Activated B cell treated with CpG ODN at 0.5 μM for 24 hours (primary cell): ENCODE measurements around the gene STX1B. TPM values are rescaled to one million over a fixed set of nuclear protein-coding genes. Genes with fewer than 3 reads are reported as not detected.
"Not testable (repeated sequence)": the region's sequence is repeated elsewhere in the genome, so short reads cannot be mapped to it uniquely, and the experiment has no call there.

Source experiments
- ATAC-seq: fragments of 200-7000 bp; cut with Tn5 transposase; one replicate; pipeline ENCODE4 v1.10.0; 2021; ENCODE audit warnings: low read depth, mild to moderate bottlenecking, moderate library complexity
- CTCF ChIA-PET: fragments of 350-600 bp; sonication (Branson Sonifier 250); formaldehyde crosslinking; loops from one replicate; lab custom pipeline; 2021; ENCODE audit warnings: antibody characterized with exemption; lab: Charles Lee
- POLR2A ChIA-PET: fragments of 350-600 bp; sonication (Branson Sonifier 250); formaldehyde crosslinking; loops from one replicate; lab custom pipeline; 2021; ENCODE audit warnings: antibody characterized with exemption; lab: Charles Lee
- DNase-seq: peaks from one replicate; pipeline ENCODE4 v3.0.0; 2022
- H3K27ac Mint-ChIP-seq: one replicate; pipeline ENCODE4 v1.8.0; 2020; ENCODE audit warnings: mixed read lengths
- H3K27me3 Mint-ChIP-seq: one replicate; pipeline ENCODE4 v1.8.0; 2021; ENCODE audit warnings: mixed read lengths
- H3K36me3 Mint-ChIP-seq: one replicate; pipeline ENCODE4 v1.8.0; 2021; ENCODE audit warnings: low read depth, mixed read lengths
- H3K4me1 Mint-ChIP-seq: one replicate; pipeline ENCODE4 v1.8.0; 2021; ENCODE audit warnings: mixed read lengths
- H3K4me3 Mint-ChIP-seq: one replicate; pipeline ENCODE4 v1.8.0; 2020; ENCODE audit warnings: mild to moderate bottlenecking, mixed read lengths
- H3K9me3 Mint-ChIP-seq: one replicate; pipeline ENCODE4 v1.8.0; 2020; ENCODE audit warnings: mixed read lengths
- intact Hi-C: fragments of 100-400 bp; cut with micrococcal nuclease; formaldehyde crosslinking; loops from one replicate; pipeline ENCODE4 v1.15.1; 2024
- total RNA-seq: library from RNA; stranded (reverse); gene quantifications from 2 replicates; pipeline ENCODE4 v1.2.3, GENCODE V29; 2022
- TF ChIP-seq, protein P1 (sequence below): fragments of 200-600 bp; IDR thresholded peaks from one replicate; pipeline ENCODE4 v1.8.0; 2022; ENCODE audit warnings: antibody characterized with exemption, mild to moderate bottlenecking

Gene STX1B
- total RNA-seq, 1 donor from 2014 or later, result 1.2 TPM

- peaks cover 29% of the 10 kb centered on the region for H3K4me1 Mint-ChIP-seq
- H3K27me3 Mint-ChIP-seq, result no peaks in the 10 kb centered on the region
- no peak overlapping the region for H3K4me3 Mint-ChIP-seq
- ATAC-seq (no peak), DNase-seq (no peak)
- TF ChIP-seq, protein P1, sequence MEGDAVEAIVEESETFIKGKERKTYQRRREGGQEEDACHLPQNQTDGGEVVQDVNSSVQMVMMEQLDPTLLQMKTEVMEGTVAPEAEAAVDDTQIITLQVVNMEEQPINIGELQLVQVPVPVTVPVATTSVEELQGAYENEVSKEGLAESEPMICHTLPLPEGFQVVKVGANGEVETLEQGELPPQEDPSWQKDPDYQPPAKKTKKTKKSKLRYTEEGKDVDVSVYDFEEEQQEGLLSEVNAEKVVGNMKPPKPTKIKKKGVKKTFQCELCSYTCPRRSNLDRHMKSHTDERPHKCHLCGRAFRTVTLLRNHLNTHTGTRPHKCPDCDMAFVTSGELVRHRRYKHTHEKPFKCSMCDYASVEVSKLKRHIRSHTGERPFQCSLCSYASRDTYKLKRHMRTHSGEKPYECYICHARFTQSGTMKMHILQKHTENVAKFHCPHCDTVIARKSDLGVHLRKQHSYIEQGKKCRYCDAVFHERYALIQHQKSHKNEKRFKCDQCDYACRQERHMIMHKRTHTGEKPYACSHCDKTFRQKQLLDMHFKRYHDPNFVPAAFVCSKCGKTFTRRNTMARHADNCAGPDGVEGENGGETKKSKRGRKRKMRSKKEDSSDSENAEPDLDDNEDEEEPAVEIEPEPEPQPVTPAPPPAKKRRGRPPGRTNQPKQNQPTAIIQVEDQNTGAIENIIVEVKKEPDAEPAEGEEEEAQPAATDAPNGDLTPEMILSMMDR, result no peak
- H3K36me3 Mint-ChIP-seq, result peaks cover 18% of the 10 kb centered on the region
- ChIA-PET CTCF (no interaction called here), POLR2A (interaction anchor here (0.6 kb wide), 1 partner anchor 171 kb away, joined by 5 read pairs; the partner anchor contains the start of gene KAT8)
- H3K9me3 Mint-ChIP-seq, result no peaks in the 10 kb centered on the region
- no peak overlapping the region for H3K27ac Mint-ChIP-seq
- intact Hi-C loops, result no loop called here
Observed at GRCh38 chr16:30946671-30947540, 63.5 kb downstream of the STX1B start.

GRCh38 chr16:30944352-30944751, 66.1 kb downstream of the STX1B start:
- no peak for DNase-seq
- ChIA-PET POLR2A (interaction anchor here (0.9 kb wide), 1 partner anchor 13 kb away, joined by 3 read pairs; the partner anchor contains the start of gene SETD1A), CTCF (interaction anchor here (0.6 kb wide), 1 partner anchor 214 kb away, joined by 3 read pairs; no protein-coding TSS in a partner anchor)
- H3K4me3 Mint-ChIP-seq, result no peak overlapping the region
- H3K27ac Mint-ChIP-seq, result no peak overlapping the region
- H3K36me3 Mint-ChIP-seq, result peaks cover 12% of the 10 kb centered on the region
- no peaks in the 10 kb centered on the region for H3K27me3 Mint-ChIP-seq
- intact Hi-C loops, result no loop called here
- peaks cover 18% of the 10 kb centered on the region for H3K4me1 Mint-ChIP-seq
- no peaks in the 10 kb centered on the region for H3K9me3 Mint-ChIP-seq
- TF ChIP-seq, protein P1, result no peak
- no peak for ATAC-seq

DNA sequence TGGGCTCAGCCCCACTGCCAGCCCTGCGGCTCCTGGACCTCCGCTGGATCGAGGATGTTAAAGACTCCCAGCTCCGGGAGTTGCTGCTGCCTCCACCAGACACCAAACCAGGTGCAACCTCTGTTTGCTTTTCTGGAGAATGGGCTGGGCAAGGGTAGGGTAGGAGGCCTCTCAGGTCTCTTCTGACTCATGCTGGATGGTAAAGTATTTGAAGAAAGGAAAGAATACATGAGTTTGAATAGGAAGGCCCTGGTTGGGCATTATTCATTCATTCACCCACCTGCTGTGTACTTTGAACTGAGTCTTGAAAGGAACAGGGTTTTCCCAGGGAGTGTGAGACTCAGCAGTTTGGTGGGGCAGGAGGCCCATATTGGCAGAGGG, 68.0 kb downstream of the STX1B start:
- Mint-ChIP-seq H3K27ac (no peak overlapping the region), H3K27me3 (no peaks in the 10 kb centered on the region), H3K9me3 (no peaks in the 10 kb centered on the region), H3K36me3 (peaks cover 12% of the 10 kb centered on the region), H3K4me1 (peaks cover 21% of the 10 kb centered on the region), H3K4me3 (no peak overlapping the region)
- ChIA-PET CTCF (interaction anchor here (0.9 to 4.2 kb wide), 9 partner anchors 8 to 136 kb away, joined by 3 to 40 read pairs (median 4); no protein-coding TSS in a partner anchor), POLR2A (interaction anchor here (0.6 to 1.7 kb wide), 5 partner anchors 40 to 504 kb away, joined by 3 to 6 read pairs (median 6); partner anchors contain the start of gene PHKG2)
- DNase-seq (no peak), ATAC-seq (no peak)
- intact Hi-C loops, result loop anchor here (1.0 kb wide), 3 partner anchors 8 to 98 kb away; no protein-coding TSS in a partner anchor
- TF ChIP-seq, protein P1, result no peak

DNA sequence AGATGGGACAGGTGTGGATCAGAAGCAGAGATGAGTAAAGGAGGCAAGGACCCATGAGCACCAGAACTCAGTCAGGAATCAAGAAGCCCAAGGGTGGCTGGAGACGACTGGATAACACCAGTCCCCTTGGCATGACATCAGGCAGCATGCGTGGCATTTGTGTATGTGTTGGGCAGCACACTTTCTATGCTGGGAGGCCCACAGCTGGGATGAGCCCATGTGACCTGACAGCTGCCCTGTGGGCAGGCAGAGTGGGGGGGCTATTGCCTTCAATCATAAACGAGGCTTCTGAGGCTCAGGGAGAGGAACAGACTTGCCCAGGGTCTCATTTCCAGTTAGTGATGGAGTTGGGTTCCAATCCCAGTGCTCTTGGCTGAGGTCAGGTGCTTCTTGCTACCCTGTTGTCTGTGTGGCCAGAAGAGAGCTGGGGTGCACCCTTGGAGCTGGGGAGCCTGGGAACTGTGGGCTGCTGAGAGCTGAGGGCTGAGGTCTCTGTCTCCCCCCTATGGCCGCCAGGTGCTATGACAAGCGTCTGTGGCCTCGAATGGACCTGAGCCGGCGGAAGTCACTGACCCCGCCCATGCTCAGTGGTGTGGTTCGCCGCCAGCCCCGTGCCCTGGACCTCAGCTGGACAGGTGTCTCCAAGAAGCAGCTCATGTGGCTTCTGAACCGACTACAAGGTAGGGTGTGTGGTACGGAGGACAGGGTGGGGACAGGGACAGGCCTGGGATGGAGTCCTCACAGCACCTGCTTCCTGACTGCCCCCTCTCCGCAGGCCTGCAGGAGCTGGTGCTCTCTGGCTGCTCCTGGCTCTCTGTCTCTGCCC, 68.6 kb downstream of the STX1B start:
- DNase-seq (peak; percentile 62), ATAC-seq (peak; percentile 99)
- no peaks in the 10 kb centered on the region for H3K9me3 Mint-ChIP-seq
- intact Hi-C loops, result loop anchor here (1.0 kb wide), 3 partner anchors 8 to 98 kb away; no protein-coding TSS in a partner anchor
- no peaks in the 10 kb centered on the region for H3K27me3 Mint-ChIP-seq
- H3K27ac Mint-ChIP-seq, result peak overlapping the region; percentile 63
- H3K4me1 Mint-ChIP-seq, result peaks cover 22% of the 10 kb centered on the region
- peak overlapping the region; percentile 52 for H3K4me3 Mint-ChIP-seq
- ChIA-PET POLR2A (interaction anchor here (0.6 to 1.7 kb wide), 6 partner anchors 16 to 200 kb away, joined by 3 to 6 read pairs (median 4); partner anchors contain the start of genes KAT8, PHKG2 and SETD1A), CTCF (interaction anchor here (0.6 to 4.2 kb wide), 13 partner anchors 8 to 512 kb away, joined by 3 to 40 read pairs (median 4); partner anchors contain the start of gene DCTPP1)
- peaks cover 12% of the 10 kb centered on the region for H3K36me3 Mint-ChIP-seq
- TF ChIP-seq, protein P1, result peak; percentile 62

GRCh38 chr16:30939571-30939970, 70.9 kb downstream of the STX1B start:
- intact Hi-C loops, H3K4me3 Mint-ChIP-seq, H3K27me3 Mint-ChIP-seq, H3K27ac Mint-ChIP-seq, H3K9me3 Mint-ChIP-seq, DNase-seq, ATAC-seq: not testable (repeated sequence)
- Mint-ChIP-seq H3K4me1 (peaks cover 22% of the 10 kb centered on the region), H3K36me3 (peaks cover 13% of the 10 kb centered on the region)
- POLR2A ChIA-PET, result interaction anchor here (0.7 to 1.3 kb wide), 2 partner anchors 237 to 276 kb away, joined by 4 read pairs; no protein-coding TSS in a partner anchor
- CTCF ChIA-PET, result interaction anchor here (1.4 to 4.2 kb wide), 2 partner anchors 11 to 95 kb away, joined by 3 to 40 read pairs; no protein-coding TSS in a partner anchor
